Measurements from ENCODE around the gene SEC61A2. TPM values are rescaled to one million over a fixed set of nuclear protein-coding genes. Genes with fewer than 3 reads are reported as not detected.

Gene SEC61A2
- total and polyA plus RNA-seq, 2 of the 8 experiments (the other 6 are each of a cell fraction or from before 2014, with no cell fraction given): 18.2 to 19.2 TPM

GRCh38 chr10:12195281-12195602 lies 65.8 kb downstream of the SEC61A2 start:
- Histone ChIP-seq H2BK20ac (ENCODE audit: low read length) (no peak overlapping the region), H3K4me2 (ENCODE audit: insufficient read depth in 1 of 2, low read depth in 2 of 2, low read length in 2 of 2) (peak overlapping the region; percentile 57 to 81), H2AK5ac (ENCODE audit: low read depth, low read length) (no peak overlapping the region), H3K27ac (ENCODE audit: low read depth, low read length) (peak overlapping the region; percentile 90), H4K8ac (ENCODE audit: extremely low read depth, insufficient read depth, low read length) (no peak overlapping the region), H4K20me1 (replicated peaks in 1 of 2; ENCODE audit: control insufficient read depth in 1 of 2, insufficient read depth in 2 of 2, low read length in 2 of 2) (peaks cover 0 to 6% of the 10 kb centered on the region in 2 experiments), H2AFZ (ENCODE audit: low read length) (peak overlapping the region; percentile 100; the same call in 1 of the 2 replicates), H3K79me1 (ENCODE audit: low read depth, low read length) (no peaks in the 10 kb centered on the region), H3K9ac (replicated peaks in 1 of 4; ENCODE audit: extremely low read depth in 1 of 4, low read depth in 3 of 4, low read length in 3 of 4) (peak overlapping the region; percentile 83 to 97 (median 88)), H3K36me3 (ENCODE audit: control insufficient read depth in 2 of 4, insufficient read depth in 4 of 4, low read length in 3 of 4) (peaks cover 2 to 16% (median 5%) of the 10 kb centered on the region in 4 experiments; a peak in 4 of 8 replicates), H3K56ac (replicated peaks; ENCODE audit: insufficient read length, low read depth, low read length) (no peak overlapping the region), H2BK12ac (ENCODE audit: low read depth, low read length) (no peak overlapping the region), H3K4me3 (ENCODE audit: extremely low read depth in 1 of 4, insufficient read depth in 2 of 4, low read depth in 3 of 4, low read length in 4 of 4) (peak overlapping the region; percentile 77 to 96 (median 86)), H2BK120ac (replicated peaks; ENCODE audit: low read depth, low read length) (no peak overlapping the region), H2BK15ac (ENCODE audit: low read length) (no peak overlapping the region), H3K23me2 (ENCODE audit: low read depth, low read length) (no peaks in the 10 kb centered on the region; the same call in 1 of the 2 replicates), H2BK5ac (ENCODE audit: low read depth, low read length) (peak overlapping the region; percentile 85; the same call in 1 of the 2 replicates), H3K9me3 (ENCODE audit: insufficient read depth in 2 of 2, low read depth in 1 of 2, low read length in 1 of 2) (no peaks in the 10 kb centered on the region), H3K23ac (ENCODE audit: insufficient read length) (no peak overlapping the region), H4K5ac (ENCODE audit: insufficient read length, low read depth, low read length) (no peak overlapping the region), H3K4ac (replicated peaks; ENCODE audit: insufficient read length, low read depth, low read length) (no peak overlapping the region), H3K79me2 (ENCODE audit: control insufficient read depth in 1 of 2, insufficient read depth in 2 of 2, low read length in 2 of 2) (peaks cover 14 to 91% of the 10 kb centered on the region in 2 experiments), H3K27me3 (replicated peaks in 1 of 4; ENCODE audit: control insufficient read depth in 3 of 4, extremely low read depth in 1 of 4, insufficient read depth in 3 of 4, low read length in 3 of 4) (no peaks in the 10 kb centered on the region), H3K18ac (ENCODE audit: extremely low read depth, low read length) (peak overlapping the region; percentile 25; the same call in 1 of the 2 replicates), H4K91ac (replicated peaks; ENCODE audit: insufficient read length, low read length) (no peak overlapping the region), H3K4me1 (replicated peaks in 1 of 4; ENCODE audit: control insufficient read depth in 3 of 4, insufficient read depth in 4 of 4, low read length in 3 of 4) (peaks cover 0 to 1% (median 0%) of the 10 kb centered on the region in 4 experiments; a peak in 2 of 7 replicates), H3K14ac (ENCODE audit: insufficient read length) (no peak overlapping the region)
- ChIA-PET POLR2A (ENCODE audit: partially characterized antibody) (interaction anchor here (0.9 to 2.3 kb wide), 12 partner anchors 10 to 153 kb away, joined by 3 to 28 read pairs (median 4); partner anchors contain the start of gene UPF2), CTCF (ENCODE audit: partially characterized antibody) (interaction anchor here (0.6 to 1.6 kb wide), 4 partner anchors 15 to 725 kb away, joined by 3 to 5 read pairs (median 3); no protein-coding TSS in a partner anchor)
- 2% methylated on average over 12 of the region's 12 CpGs; no CpG with 5 or more reads in 1 of the 2 experiments for whole genome bisulfite sequencing, 2 experiments (ENCODE audit: extremely low coverage in 1 of 2, insufficient coverage in 1 of 2, insufficient read length in 1 of 2, insufficient replicate concordance in 2 of 2, low coverage in 1 of 2, low lambda C conversion rate in 2 of 2, missing lambda C conversion rate in 1 of 2)
- no peak for DNase-seq (ENCODE audit: low read depth in 1 of 2, low spot score in 2 of 2)
- TF ChIP-seq CEBPB (IDR thresholded peaks at IDR 0.05; ENCODE audit: low read depth, low read length) (no peak), EGR1 (IDR thresholded peaks at IDR 0.05; ENCODE audit: borderline replicate concordance, low read depth, low read length) (no peak; the same call in 1 of the 2 replicates), SIRT6 (IDR thresholded peaks at IDR 0.05; ENCODE audit: low read length) (no peak), KDM4A (IDR thresholded peaks at IDR 0.05; ENCODE audit: low read depth, low read length, severe bottlenecking) (no peak), CTBP2 (IDR thresholded peaks at IDR 0.05; ENCODE audit: borderline replicate concordance, insufficient read depth, insufficient read length, low read length) (no peak), NRF1 (IDR thresholded peaks at IDR 0.05; ENCODE audit: low read depth, low read length) (no peak), SP1 (IDR thresholded peaks at IDR 0.05; ENCODE audit: low read depth, low read length) (no peak), SIN3A (conservative IDR thresholded peaks at IDR 0.05 in 1 of 2, IDR thresholded peaks at IDR 0.05 in 1 of 2; ENCODE audit: low read depth in 1 of 2, low read length in 2 of 2) (0 out of 4 replicates have a peak, but pooled peaks of 1 of the 2 experiments have one; percentile 22)
- no peak for FAIRE-seq

Measured in H1 (cell line).